CD4-positive, alpha-beta memory T cell (primary cell): ENCODE results near the gene CDH13. TPM values are rescaled to one million over a fixed set of nuclear protein-coding genes. Genes with fewer than 3 reads are reported as not detected.
A peak's percentile ranks its signal among the peaks of the same experiment; 100 is the strongest.

Source experiments
- CTCF ChIA-PET: fragments of 350-600 bp; sonication (Branson Sonifier 250); formaldehyde crosslinking; loops from one replicate; lab custom pipeline; 2021; ENCODE audit warnings: inconsistent platforms; ENCODE audit not compliant: partially characterized antibody; lab: Charles Lee
- POLR2A ChIA-PET: fragments of 350-600 bp; sonication (Branson Sonifier 250); formaldehyde crosslinking; loops from one replicate; lab custom pipeline; 2021; ENCODE audit not compliant: partially characterized antibody; lab: Charles Lee
- DNase-seq, 5 donors: peaks; one replicate each; pipeline versions ENCODE4 v3.0.0 to v3.0.0-alpha.2; 2020 to 2022; ENCODE audit warnings: mixed read lengths in 1 of 5
- H3K27ac ChIP-seq: one replicate; pipeline ENCODE4 v1.7.0; 2013; ENCODE audit warnings: low read depth, low read length
- H3K27me3 ChIP-seq: 2 replicates; pipeline ENCODE4 v1.7.0; 2013; ENCODE audit warnings: mild to moderate bottlenecking, low read length, moderate library complexity; ENCODE audit not compliant: insufficient read depth
- H3K36me3 ChIP-seq: 2 replicates; pipeline ENCODE4 v1.7.0; 2013; ENCODE audit warnings: mild to moderate bottlenecking, low read length, moderate library complexity; ENCODE audit not compliant: insufficient read depth
- H3K4me1 ChIP-seq: 2 replicates; pipeline ENCODE4 v1.7.0; 2013; ENCODE audit warnings: mild to moderate bottlenecking, low read length, moderate library complexity; ENCODE audit not compliant: insufficient read depth
- H3K4me3 ChIP-seq, 2 donors: one replicate each; pipeline ENCODE4 v1.7.0; 2013; ENCODE audit warnings: low read length in 2 of 2, mild to moderate bottlenecking in 1 of 2
- H3K9me3 ChIP-seq, 2 donors: one replicate each; pipeline ENCODE4 v1.7.0; 2013; ENCODE audit warnings: low read length in 2 of 2, control low read depth in 1 of 2; ENCODE audit not compliant: control insufficient read depth in 1 of 2
- H3K27ac Mint-ChIP-seq, 7 donors: one replicate each; pipeline ENCODE4 v1.8.0; 2020 to 2021; ENCODE audit warnings: mixed read lengths in 7 of 7, mild to moderate bottlenecking in 6 of 7, inconsistent platforms in 3 of 7, moderate library complexity in 3 of 7
- H3K27me3 Mint-ChIP-seq, 2 donors: one replicate each; pipeline ENCODE4 v1.8.0; 2020 to 2021; ENCODE audit warnings: mixed read lengths in 2 of 2
- H3K36me3 Mint-ChIP-seq, 2 donors: one replicate each; pipeline ENCODE4 v1.8.0; 2020 to 2021; ENCODE audit warnings: mixed read lengths in 2 of 2, inconsistent platforms in 1 of 2, mild to moderate bottlenecking in 1 of 2
- H3K4me1 Mint-ChIP-seq, 4 donors: one replicate each; pipeline ENCODE4 v1.8.0; 2020 to 2021; ENCODE audit warnings: mixed read lengths in 4 of 4, mild to moderate bottlenecking in 1 of 4
- H3K4me3 Mint-ChIP-seq, 8 donors: one replicate each; pipeline ENCODE4 v1.8.0; 2020 to 2021; ENCODE audit warnings: mixed read lengths in 8 of 8, mild to moderate bottlenecking in 7 of 8, moderate library complexity in 6 of 8, inconsistent platforms in 3 of 8
- H3K9me3 Mint-ChIP-seq, 8 donors: one replicate each; pipeline ENCODE4 v1.8.0; 2020 to 2021; ENCODE audit warnings: mixed read lengths in 8 of 8, mild to moderate bottlenecking in 5 of 8, inconsistent platforms in 3 of 8, moderate library complexity in 1 of 8
- intact Hi-C: fragments of 100-400 bp; cut with micrococcal nuclease; formaldehyde crosslinking; loops from one replicate; pipeline ENCODE4 v1.15.1; 2023
- polyA plus RNA-seq, 2 donors: library from polyadenylated mRNA; unstranded; fragments of 300-500 nt; fragmentation: Illumina TruSeq; gene quantifications; one replicate each; pipeline ENCODE4 v1.2.3, GENCODE V29; 2021
- total RNA-seq, 2 experiments: library from RNA; stranded (reverse); gene quantifications; one replicate each; pipeline ENCODE4 v1.2.3, GENCODE V29; 2021

Gene CDH13
- total and polyA plus RNA-seq, 4 experiments from 2014 or later = not detected

DNA sequence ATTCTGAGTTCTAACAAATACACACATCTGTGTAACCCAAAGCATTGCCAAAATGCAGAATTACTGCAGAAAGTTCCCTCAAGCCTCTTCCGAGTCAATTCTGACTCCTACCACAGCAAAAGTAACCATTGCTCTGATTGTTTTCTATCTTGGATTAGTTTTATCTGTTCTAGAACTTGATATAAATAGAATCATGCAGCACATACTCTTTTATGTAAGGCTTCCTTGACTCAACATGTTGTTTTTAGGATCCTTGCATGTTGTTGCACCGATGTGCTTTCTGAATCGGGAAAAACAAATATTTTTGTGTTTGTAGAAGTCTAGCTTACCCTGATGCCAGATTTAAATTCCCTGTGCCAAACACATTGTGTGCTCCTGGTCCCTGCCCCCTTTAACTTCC lies 140.4 kb downstream of the CDH13 start:
- Histone ChIP-seq H3K9me3 (no peaks in the 10 kb centered on the region), H3K4me1 (no peaks in the 10 kb centered on the region), H3K4me3 (no peak overlapping the region), H3K27ac (no peak overlapping the region), H3K27me3 (no peaks in the 10 kb centered on the region), H3K36me3 (no peaks in the 10 kb centered on the region)
- ChIA-PET CTCF (no interaction called here), POLR2A (no interaction called here)
- DNase-seq = no peak
- H3K27ac Mint-ChIP-seq = no peak overlapping the region
- H3K27me3 Mint-ChIP-seq = peaks cover 3 to 5% of the 10 kb centered on the region in 2 donors
- no peak overlapping the region for H3K4me3 Mint-ChIP-seq
- no peaks in the 10 kb centered on the region for H3K36me3 Mint-ChIP-seq
- peaks cover 0 to 5% (median under 1%) of the 10 kb centered on the region in 4 donors for H3K4me1 Mint-ChIP-seq
- intact Hi-C loops = no loop called here
- peaks cover 0 to 2% (median 0%) of the 10 kb centered on the region in 8 donors for H3K9me3 Mint-ChIP-seq

DNA sequence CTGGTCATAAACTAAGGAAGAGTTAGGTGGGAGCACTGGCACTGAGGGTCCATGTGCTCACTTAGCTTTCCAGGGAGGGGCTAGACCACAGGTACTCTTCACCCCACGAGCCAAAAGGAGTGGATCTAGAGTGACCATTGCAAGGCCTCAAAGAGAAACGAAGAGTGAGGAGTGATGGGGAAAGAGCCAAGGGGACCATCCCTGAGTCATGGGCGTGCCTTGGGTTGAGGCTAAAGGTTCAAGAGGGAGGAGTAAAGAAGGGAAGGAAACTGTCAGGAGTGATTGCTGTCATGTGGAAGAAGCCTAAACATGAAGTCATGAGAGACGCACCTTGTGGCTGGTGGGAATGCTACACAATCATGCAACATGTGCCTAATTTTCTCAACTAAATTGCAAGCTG lies 141.0 kb downstream of the CDH13 start:
- H3K27me3 ChIP-seq = no peaks in the 10 kb centered on the region
- no peak overlapping the region for H3K4me3 ChIP-seq
- peaks cover 3 to 5% of the 10 kb centered on the region in 2 donors for H3K27me3 Mint-ChIP-seq
- no peaks in the 10 kb centered on the region for H3K36me3 ChIP-seq
- H3K27ac Mint-ChIP-seq = peak overlapping the region in 1 of 7 donors; percentile 7
- H3K9me3 Mint-ChIP-seq = peaks cover 0 to 2% (median 0%) of the 10 kb centered on the region in 8 donors
- H3K4me1 ChIP-seq = no peaks in the 10 kb centered on the region
- POLR2A ChIA-PET = no interaction called here
- H3K9me3 ChIP-seq = no peaks in the 10 kb centered on the region
- no peaks in the 10 kb centered on the region for H3K36me3 Mint-ChIP-seq
- intact Hi-C loops = no loop called here
- CTCF ChIA-PET = no interaction called here
- H3K27ac ChIP-seq = no peak overlapping the region
- DNase-seq = no peak
- no peaks in the 10 kb centered on the region for H3K4me1 Mint-ChIP-seq
- no peak overlapping the region for H3K4me3 Mint-ChIP-seq

DNA sequence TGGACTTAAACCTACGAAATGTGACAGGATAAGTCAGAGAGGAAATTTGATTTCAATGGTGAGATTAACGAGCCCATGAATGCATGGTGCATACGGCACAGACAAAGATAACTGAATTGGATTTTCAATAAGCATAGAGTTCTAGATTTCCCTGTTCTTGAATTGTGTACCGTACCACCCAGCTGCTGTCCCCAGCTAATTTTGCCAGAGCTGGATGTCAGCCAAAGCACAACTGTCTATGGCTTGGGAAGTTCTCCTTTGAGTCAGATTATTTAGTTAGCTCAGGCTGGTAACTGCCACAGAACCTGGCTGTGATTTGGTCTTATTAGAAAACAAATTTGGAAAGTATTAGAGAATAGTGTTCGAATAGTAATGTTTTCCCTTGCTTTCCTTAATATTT lies 143.1 kb downstream of the CDH13 start:
- Mint-ChIP-seq H3K36me3 (no peaks in the 10 kb centered on the region), H3K4me3 (no peak overlapping the region), H3K27me3 (peaks cover 3 to 5% of the 10 kb centered on the region in 2 donors), H3K9me3 (peaks cover 0 to 2% (median 0%) of the 10 kb centered on the region in 8 donors), H3K27ac (no peak overlapping the region), H3K4me1 (no peaks in the 10 kb centered on the region)
- Histone ChIP-seq H3K27me3 (no peaks in the 10 kb centered on the region), H3K27ac (no peak overlapping the region), H3K4me1 (no peaks in the 10 kb centered on the region), H3K9me3 (no peaks in the 10 kb centered on the region), H3K36me3 (no peaks in the 10 kb centered on the region), H3K4me3 (no peak overlapping the region)
- intact Hi-C loops = no loop called here
- no peak for DNase-seq
- POLR2A ChIA-PET = no interaction called here
- CTCF ChIA-PET = no interaction called here

DNA sequence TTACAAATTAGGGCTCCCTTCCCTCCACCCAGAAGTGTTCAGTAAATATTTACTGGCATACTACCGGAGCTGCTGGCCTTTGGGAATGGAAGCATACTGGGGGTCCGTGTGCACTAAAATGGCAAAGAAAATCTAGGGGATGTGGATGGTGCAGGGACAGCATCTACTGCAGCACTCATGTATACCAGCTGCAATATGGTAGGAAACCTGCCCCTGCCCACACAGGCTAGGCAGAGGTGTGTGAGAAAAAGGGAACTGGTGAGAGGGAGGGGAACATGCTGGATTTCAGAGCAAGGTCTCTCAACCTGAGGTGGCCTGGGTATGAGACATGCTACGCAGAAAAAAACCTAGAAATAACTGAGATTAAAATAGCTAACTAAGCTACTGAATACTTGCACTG lies 145.4 kb downstream of the CDH13 start:
- no peaks in the 10 kb centered on the region for H3K4me1 ChIP-seq
- no peaks in the 10 kb centered on the region for H3K9me3 ChIP-seq
- H3K36me3 Mint-ChIP-seq = no peaks in the 10 kb centered on the region
- DNase-seq = no peak
- peaks cover 3 to 4% of the 10 kb centered on the region in 2 donors for H3K27me3 Mint-ChIP-seq
- no peak overlapping the region for H3K4me3 Mint-ChIP-seq
- H3K27me3 ChIP-seq = no peaks in the 10 kb centered on the region
- no peaks in the 10 kb centered on the region for H3K36me3 ChIP-seq
- H3K27ac Mint-ChIP-seq = peak overlapping the region in 1 of 7 donors; percentile 33
- H3K27ac ChIP-seq = no peak overlapping the region
- peaks cover 0 to 2% (median 0%) of the 10 kb centered on the region in 8 donors for H3K9me3 Mint-ChIP-seq
- intact Hi-C loops = no loop called here
- ChIA-PET POLR2A (no interaction called here), CTCF (no interaction called here)
- no peaks in the 10 kb centered on the region for H3K4me1 Mint-ChIP-seq
- H3K4me3 ChIP-seq = no peak overlapping the region

DNA sequence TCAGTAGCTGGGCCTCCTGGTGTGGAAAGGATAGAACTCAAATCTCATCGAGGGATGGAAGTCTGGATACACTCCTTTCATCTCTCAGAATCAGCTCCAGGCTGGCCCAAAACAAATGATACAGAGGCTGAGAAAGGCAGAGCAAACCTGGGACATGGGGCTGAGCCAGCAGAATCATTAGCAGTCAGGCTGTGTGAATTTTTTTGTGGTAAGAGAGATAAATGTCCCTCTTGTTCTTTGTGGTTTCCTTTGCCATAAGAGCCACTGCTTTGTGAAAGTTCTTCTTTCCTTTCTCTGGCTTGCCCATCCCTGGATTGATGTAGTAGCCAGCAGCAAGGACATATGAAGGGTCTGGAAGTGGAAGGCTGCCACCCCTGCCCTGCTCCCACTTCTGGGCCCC lies 146.2 kb downstream of the CDH13 start:
- Mint-ChIP-seq H3K9me3 (no peaks in the 10 kb centered on the region), H3K4me3 (no peak overlapping the region), H3K27me3 (peaks cover 3 to 4% of the 10 kb centered on the region in 2 donors), H3K4me1 (no peaks in the 10 kb centered on the region), H3K36me3 (no peaks in the 10 kb centered on the region), H3K27ac (peak overlapping the region in 1 of 7 donors; percentile 19)
- ChIA-PET CTCF (no interaction called here), POLR2A (no interaction called here)
- intact Hi-C loops = no loop called here
- DNase-seq = no peak
- Histone ChIP-seq H3K36me3 (no peaks in the 10 kb centered on the region), H3K4me1 (no peaks in the 10 kb centered on the region), H3K27me3 (no peaks in the 10 kb centered on the region), H3K27ac (no peak overlapping the region), H3K9me3 (no peaks in the 10 kb centered on the region), H3K4me3 (no peak overlapping the region)

DNA sequence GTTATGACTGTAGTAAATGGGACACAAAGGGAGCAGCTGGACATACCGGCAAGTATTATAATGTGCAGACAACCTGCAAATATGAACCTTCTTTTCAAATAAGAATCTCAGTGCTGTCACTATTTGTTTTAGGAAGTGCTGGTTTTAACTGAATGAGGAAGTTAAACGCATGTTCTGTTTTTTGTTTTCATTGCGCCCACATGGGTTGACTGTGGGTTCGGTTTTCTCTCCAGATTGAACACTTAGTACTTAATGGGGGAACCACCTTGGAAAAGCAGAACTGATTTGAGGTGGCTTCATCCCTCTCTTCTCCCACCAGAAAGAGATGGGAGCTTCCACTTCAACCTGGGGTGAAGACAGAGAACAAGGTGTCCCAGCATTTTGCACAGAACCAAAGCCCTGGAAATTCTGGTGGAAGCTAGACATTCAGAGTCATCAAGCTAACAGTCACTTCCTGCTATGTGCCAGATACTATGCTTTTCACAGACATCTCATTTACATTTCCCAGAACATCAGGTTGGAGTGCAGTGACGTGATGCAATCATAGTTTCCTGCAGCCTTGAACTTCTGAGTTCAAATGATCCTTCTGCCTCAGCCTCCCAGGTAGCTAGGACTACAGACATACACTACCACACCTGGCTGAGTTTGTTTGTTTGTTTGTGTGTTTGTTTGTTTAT lies 149.8 kb downstream of the CDH13 start:
- no peaks in the 10 kb centered on the region for H3K27me3 ChIP-seq
- no peaks in the 10 kb centered on the region for H3K36me3 ChIP-seq
- H3K4me3 ChIP-seq = no peak overlapping the region
- H3K27ac ChIP-seq = no peak overlapping the region
- no peak for DNase-seq
- POLR2A ChIA-PET = no interaction called here
- Mint-ChIP-seq H3K9me3 (no peaks in the 10 kb centered on the region), H3K4me3 (no peak overlapping the region), H3K27me3 (peaks cover 5 to 6% of the 10 kb centered on the region in 2 donors), H3K27ac (no peak overlapping the region), H3K4me1 (no peaks in the 10 kb centered on the region), H3K36me3 (no peaks in the 10 kb centered on the region)
- H3K4me1 ChIP-seq = no peaks in the 10 kb centered on the region
- CTCF ChIA-PET = interaction anchor here (1.0 kb wide), 1 partner anchor 8 kb away, joined by 3 read pairs; no protein-coding TSS in a partner anchor
- H3K9me3 ChIP-seq = no peaks in the 10 kb centered on the region
- intact Hi-C loops = no loop called here

DNA sequence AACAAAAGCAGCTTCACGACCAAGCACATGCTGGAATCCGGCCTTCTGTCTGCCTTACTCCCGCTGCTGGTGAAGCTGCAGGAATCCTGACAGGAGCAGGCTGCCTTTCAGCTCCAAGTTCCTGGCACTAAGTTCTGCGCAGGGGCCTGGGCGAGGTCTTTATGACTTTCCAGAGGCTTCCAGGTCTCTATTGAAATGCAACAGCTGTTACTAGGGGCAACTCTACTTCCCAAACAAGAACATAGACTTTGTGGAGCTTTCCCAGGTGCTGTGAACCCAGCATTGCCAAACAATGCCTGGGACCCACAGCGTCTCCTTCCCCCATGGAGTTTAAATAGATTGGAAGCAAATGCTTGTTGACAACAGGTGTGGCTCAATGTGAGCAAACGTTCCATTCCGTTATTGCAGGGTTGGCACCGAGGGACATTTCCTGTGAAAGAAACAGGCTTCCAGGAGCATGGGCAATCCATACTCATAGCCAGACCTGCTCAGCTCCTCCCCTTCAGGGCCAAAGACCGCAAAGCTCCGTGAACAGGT lies 156.0 kb downstream of the CDH13 start:
- H3K27ac Mint-ChIP-seq = no peak overlapping the region
- no peaks in the 10 kb centered on the region for H3K36me3 Mint-ChIP-seq
- H3K27me3 Mint-ChIP-seq = peaks cover 3 to 7% of the 10 kb centered on the region in 2 donors
- DNase-seq = no peak
- peaks cover 0 to 5% (median 0%) of the 10 kb centered on the region in 8 donors for H3K9me3 Mint-ChIP-seq
- no peak overlapping the region for H3K4me3 Mint-ChIP-seq
- no peaks in the 10 kb centered on the region for H3K4me1 Mint-ChIP-seq
- Histone ChIP-seq H3K4me3 (no peak overlapping the region), H3K27me3 (no peaks in the 10 kb centered on the region), H3K36me3 (no peaks in the 10 kb centered on the region), H3K27ac (no peak overlapping the region), H3K9me3 (no peaks in the 10 kb centered on the region), H3K4me1 (no peaks in the 10 kb centered on the region)
- POLR2A ChIA-PET = no interaction called here
- intact Hi-C loops = no loop called here
- CTCF ChIA-PET = no interaction called here
